ENCODE measurements around the gene NOXO1.

DNA sequence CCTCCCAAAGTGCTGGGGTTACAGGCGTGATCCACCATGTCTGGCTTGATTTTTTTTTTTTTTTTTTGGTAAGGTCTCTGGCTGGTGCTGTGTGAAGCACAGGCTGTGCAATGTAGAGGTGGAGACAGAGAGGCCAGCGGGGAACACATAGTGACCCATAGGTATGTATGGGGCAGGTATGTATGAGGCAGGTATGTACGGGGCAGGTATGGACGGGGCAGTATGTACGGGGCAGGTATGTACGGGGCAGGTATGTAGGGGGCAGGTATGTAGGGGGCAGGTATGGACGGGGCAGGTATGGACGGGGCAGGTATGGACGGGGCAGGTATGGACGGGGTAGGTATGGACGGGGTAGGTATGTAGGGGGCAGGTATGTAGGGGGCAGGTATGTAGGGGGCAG is 31.8 kb downstream of the NOXO1 start:
- TF ChIP-seq, protein P1, sequence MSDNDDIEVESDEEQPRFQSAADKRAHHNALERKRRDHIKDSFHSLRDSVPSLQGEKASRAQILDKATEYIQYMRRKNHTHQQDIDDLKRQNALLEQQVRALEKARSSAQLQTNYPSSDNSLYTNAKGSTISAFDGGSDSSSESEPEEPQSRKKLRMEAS (IDR thresholded peaks at IDR 0.05; ENCODE audit: low read depth, low read length) = no peak
- TF ChIP-seq, protein P2, sequence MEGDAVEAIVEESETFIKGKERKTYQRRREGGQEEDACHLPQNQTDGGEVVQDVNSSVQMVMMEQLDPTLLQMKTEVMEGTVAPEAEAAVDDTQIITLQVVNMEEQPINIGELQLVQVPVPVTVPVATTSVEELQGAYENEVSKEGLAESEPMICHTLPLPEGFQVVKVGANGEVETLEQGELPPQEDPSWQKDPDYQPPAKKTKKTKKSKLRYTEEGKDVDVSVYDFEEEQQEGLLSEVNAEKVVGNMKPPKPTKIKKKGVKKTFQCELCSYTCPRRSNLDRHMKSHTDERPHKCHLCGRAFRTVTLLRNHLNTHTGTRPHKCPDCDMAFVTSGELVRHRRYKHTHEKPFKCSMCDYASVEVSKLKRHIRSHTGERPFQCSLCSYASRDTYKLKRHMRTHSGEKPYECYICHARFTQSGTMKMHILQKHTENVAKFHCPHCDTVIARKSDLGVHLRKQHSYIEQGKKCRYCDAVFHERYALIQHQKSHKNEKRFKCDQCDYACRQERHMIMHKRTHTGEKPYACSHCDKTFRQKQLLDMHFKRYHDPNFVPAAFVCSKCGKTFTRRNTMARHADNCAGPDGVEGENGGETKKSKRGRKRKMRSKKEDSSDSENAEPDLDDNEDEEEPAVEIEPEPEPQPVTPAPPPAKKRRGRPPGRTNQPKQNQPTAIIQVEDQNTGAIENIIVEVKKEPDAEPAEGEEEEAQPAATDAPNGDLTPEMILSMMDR (IDR thresholded peaks at IDR 0.05; ENCODE audit: low read depth, low read length) = no peak
